GM23248 (cell line): ENCODE measurements around the gene VKORC1. TPM values are rescaled to one million over a fixed set of nuclear protein-coding genes. Genes with fewer than 3 reads are reported as not detected.
A peak's percentile ranks its signal among the peaks of the same experiment; 100 is the strongest.

Experiments used
- DNase-seq: peaks from one replicate; pipeline ENCODE4 v3.0.0-alpha.2; 2015
- H2AFZ ChIP-seq: fragments of 200-600 bp; sonication (generic); 2 replicates; pipeline ENCODE4 v1.6.1; 2016; ENCODE audit warnings: antibody characterized with exemption
- H3F3A ChIP-seq: fragments of 200-600 bp; sonication (generic); 2 replicates; pipeline ENCODE4 v1.6.1; 2016; ENCODE audit warnings: mild to moderate bottlenecking, antibody characterized with exemption, mixed run types; ENCODE audit not compliant: insufficient read depth
- H3K27ac ChIP-seq: fragments of 200-600 bp; sonication (generic); 2 replicates; pipeline ENCODE4 v1.5.1; 2016; ENCODE audit warnings: mild to moderate bottlenecking
- H3K27me3 ChIP-seq: fragments of 200-600 bp; sonication (generic); replicated peaks from 2 replicates; pipeline ENCODE4 v1.6.1; 2016; ENCODE audit warnings: mild to moderate bottlenecking; ENCODE audit not compliant: insufficient read depth
- H3K36me3 ChIP-seq: fragments of 200-600 bp; sonication (generic); 2 replicates; pipeline ENCODE4 v1.6.1; 2016; ENCODE audit warnings: low read depth, mild to moderate bottlenecking
- H3K4me1 ChIP-seq: fragments of 200-600 bp; sonication (generic); 2 replicates; pipeline ENCODE4 v1.6.1; 2016; ENCODE audit warnings: mild to moderate bottlenecking; ENCODE audit not compliant: insufficient read depth
- H3K4me2 ChIP-seq: fragments of 200-600 bp; sonication (generic); one replicate; pipeline ENCODE4 v1.6.1; 2016; ENCODE audit warnings: mild to moderate bottlenecking; ENCODE audit not compliant: unreplicated experiment
- H3K4me3 ChIP-seq: fragments of 200-600 bp; sonication (generic); 2 replicates; pipeline ENCODE4 v1.5.1; 2016; ENCODE audit warnings: mild to moderate bottlenecking
- H3K79me2 ChIP-seq: fragments of 200-600 bp; sonication (generic); 2 replicates; pipeline ENCODE4 v1.6.1; 2016; ENCODE audit warnings: mild to moderate bottlenecking; ENCODE audit not compliant: insufficient read depth
- H3K9ac ChIP-seq: fragments of 200-600 bp; sonication (generic); 2 replicates; pipeline ENCODE4 v1.6.1; 2016; ENCODE audit warnings: mild to moderate bottlenecking
- H3K9me2 ChIP-seq: fragments of 200-600 bp; sonication (generic); 2 replicates; pipeline ENCODE4 v1.6.1; 2016; ENCODE audit warnings: mixed run types, mild to moderate bottlenecking, moderate library complexity; ENCODE audit not compliant: insufficient read depth
- H3K9me3 ChIP-seq: fragments of 200-600 bp; sonication (generic); one replicate; pipeline ENCODE4 v1.6.1; 2017; ENCODE audit warnings: low read depth
- H4K20me1 ChIP-seq: fragments of 200-600 bp; sonication (generic); 2 replicates; pipeline ENCODE4 v1.6.0; 2016; ENCODE audit not compliant: insufficient read depth
- EZH2 ChIP-seq: fragments of 200-600 bp; sonication (generic); IDR thresholded peaks from 2 replicates; pipeline ENCODE4 v1.6.1; 2018; ENCODE audit warnings: antibody characterized with exemption, mild to moderate bottlenecking; ENCODE audit not compliant: insufficient read depth, poor library complexity, severe bottlenecking
- EZH2phosphoT487 ChIP-seq: fragments of 200-600 bp; sonication (generic); IDR thresholded peaks from 2 replicates; pipeline ENCODE4 v1.6.1; 2018; ENCODE audit warnings: antibody characterized with exemption, moderate library complexity, mild to moderate bottlenecking, low read depth; ENCODE audit not compliant: insufficient read depth
- WGBS, 2 experiments: methylation state at CpG; one replicate each; pipeline ENCODE4 v1.1.6; 2015 to 2017; ENCODE audit warnings: low lambda C conversion rate in 2 of 2, low coverage in 1 of 2; ENCODE audit errors: missing lambda C conversion rate in 2 of 2; 5-methylcytosine and 5-hydroxymethylcytosine counted together
- in situ Hi-C: fragments of 300-500 bp; cut with MboI; formaldehyde crosslinking; loops from 2 replicates; pipeline ENCODE4 v1.15.0; 2020
- polyA plus RNA-seq: library from polyadenylated mRNA; unstranded; fragments of >200 nt; fragmentation: Nextera tagmentation; extraction: Ambion mirVana; gene quantifications from 2 replicates; pipeline ENCODE4 v1.2.1, GENCODE V29; 2016
- total RNA-seq: library from RNA; depleted of rRNA; stranded (reverse); fragments of >200 nt; shearing (Covaris generic); gene quantifications from 2 replicates; pipeline ENCODE4 v1.2.3, GENCODE V29; 2014

Gene VKORC1
- total and polyA plus RNA-seq, 2 experiments from 2014 or later = 480 to 535 TPM

- H3K9ac ChIP-seq = peak within 1 kb of the TSS; percentile 94
- peak within 1 kb of the TSS; percentile 79 for H2AFZ ChIP-seq
- WGBS, 2 experiments = 1% methylated on average over 30 to 64 of the region's 68 CpGs
- no peaks in the 10 kb centered on the region for H4K20me1 ChIP-seq
- peaks cover 21% of the 10 kb centered on the region for H3K79me2 ChIP-seq
- peaks cover 22% of the 10 kb centered on the region for H3K36me3 ChIP-seq
- H3K4me3 ChIP-seq = peak within 1 kb of the TSS; percentile 77
- peak within 1 kb of the TSS; percentile 96 for H3K4me2 ChIP-seq
- no peaks in the 10 kb centered on the region for H3K9me2 ChIP-seq
- peak within 1 kb of the TSS; percentile 99 for H3K27ac ChIP-seq
- TF ChIP-seq EZH2 = no peak
- no peak for TF ChIP-seq EZH2phosphoT487
- H3K4me1 ChIP-seq = peaks cover 13% of the 10 kb centered on the region
- in situ Hi-C loops = no loop called here
- no peaks in the 10 kb centered on the region for H3K9me3 ChIP-seq
- H3F3A ChIP-seq = peaks cover 37% of the 10 kb centered on the region
- DNase-seq = peak; percentile 100
- no peaks in the 10 kb centered on the region for H3K27me3 ChIP-seq
Measured at GRCh38 chr16:31117384-31118222, 23.0 kb upstream of the VKORC1 start, which contains the start of gene KAT8. TSS of gene KAT8 (plus strand) at chr16:31117664. CDS start at chr16:31117682, 18 bp downstream.

DNA sequence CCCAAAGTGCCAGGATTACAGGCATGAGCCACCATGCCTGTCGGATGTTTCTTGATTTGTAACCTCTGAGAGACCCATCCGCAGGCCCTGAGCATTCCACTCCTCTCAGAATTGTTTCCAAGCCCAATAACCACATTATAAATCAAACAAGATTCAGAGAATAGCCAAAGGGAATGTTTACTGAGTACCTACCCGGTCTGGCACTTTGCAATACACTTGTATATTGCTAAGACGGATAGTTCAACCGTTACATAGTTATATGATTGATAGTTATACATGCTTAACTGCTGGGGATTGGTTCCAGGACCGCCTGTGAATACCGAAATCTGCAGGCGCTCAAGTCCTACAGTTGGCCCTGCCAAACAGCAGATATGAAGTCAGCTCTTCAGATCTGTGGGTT lies 19.9 kb upstream of the VKORC1 start:
- H3K36me3 ChIP-seq = peaks cover 18% of the 10 kb centered on the region; the same call in 1 of the 2 replicates
- WGBS, 2 experiments = 44 to 46% methylated on average over 8 of the region's 8 CpGs
- H3K27me3 ChIP-seq = no peaks in the 10 kb centered on the region
- in situ Hi-C loops = no loop called here
- H3K4me3 ChIP-seq = no peak overlapping the region
- no peaks in the 10 kb centered on the region for H4K20me1 ChIP-seq
- peaks cover 30% of the 10 kb centered on the region for H3F3A ChIP-seq
- H3K9me2 ChIP-seq = no peaks in the 10 kb centered on the region
- DNase-seq = no peak
- TF ChIP-seq EZH2phosphoT487 = no peak
- no peak for TF ChIP-seq EZH2
- peaks cover 14% of the 10 kb centered on the region for H3K4me1 ChIP-seq
- H3K4me2 ChIP-seq = no peak overlapping the region
- H3K9me3 ChIP-seq = no peaks in the 10 kb centered on the region
- no peak overlapping the region for H3K27ac ChIP-seq
- no peak overlapping the region for H2AFZ ChIP-seq
- peaks cover 18% of the 10 kb centered on the region for H3K79me2 ChIP-seq
- H3K9ac ChIP-seq = no peak overlapping the region

- Histone ChIP-seq H3K9ac (no peak overlapping the region), H4K20me1 (no peaks in the 10 kb centered on the region), H2AFZ (no peak overlapping the region), H3K4me1 (peaks cover 9% of the 10 kb centered on the region; the same call in 1 of the 2 replicates), H3K27ac (no peak overlapping the region), H3K4me2 (no peak overlapping the region), H3K9me2 (no peaks in the 10 kb centered on the region), H3K27me3 (no peaks in the 10 kb centered on the region), H3K9me3 (no peaks in the 10 kb centered on the region), H3K36me3 (peaks cover 16% of the 10 kb centered on the region; the same call in 1 of the 2 replicates), H3K79me2 (peaks cover 22% of the 10 kb centered on the region), H3K4me3 (no peak overlapping the region), H3F3A (peaks cover 19% of the 10 kb centered on the region)
- no peak for DNase-seq
- TF ChIP-seq EZH2phosphoT487 = no peak
- no peak for TF ChIP-seq EZH2
- in situ Hi-C loops = no loop called here
- 59 to 66% methylated on average over 5 of the region's 5 CpGs for WGBS, 2 experiments
Measured at GRCh38 chr16:31113121-31114120, 18.8 kb upstream of the VKORC1 start.

- Histone ChIP-seq H3K36me3 (peaks cover 16% of the 10 kb centered on the region; the same call in 1 of the 2 replicates), H3K4me2 (no peak overlapping the region), H3K79me2 (peaks cover 24% of the 10 kb centered on the region), H3K4me1 (0 out of 2 replicates have a peak, but pooled peaks cover 6% of the 10 kb centered on the region), H3K4me3 (no peak overlapping the region), H3K9me3 (no peaks in the 10 kb centered on the region), H3F3A (peaks cover 14% of the 10 kb centered on the region; the same call in 1 of the 2 replicates), H2AFZ (no peak overlapping the region), H3K9ac (no peak overlapping the region), H4K20me1 (no peaks in the 10 kb centered on the region), H3K27ac (no peak overlapping the region), H3K27me3 (no peaks in the 10 kb centered on the region), H3K9me2 (no peaks in the 10 kb centered on the region)
- in situ Hi-C loops = no loop called here
- no peak for TF ChIP-seq EZH2
- TF ChIP-seq EZH2phosphoT487 = no peak
- 73 to 80% methylated on average over 2 of the region's 2 CpGs for WGBS, 2 experiments
- DNase-seq = no peak
Measured at GRCh38 chr16:31112711-31113110, 18.1 kb upstream of the VKORC1 start.
